ENCODE data around the gene BACH2. TPM values are rescaled to one million over a fixed set of nuclear protein-coding genes. Genes with fewer than 3 reads are reported as not detected.
"Not testable (repeated sequence)": the region's sequence is repeated elsewhere in the genome, so short reads cannot be mapped to it uniquely, and the experiment has no call there.

Gene BACH2
- total RNA-seq, 1 experiment from 2014 or later = 3.3 TPM

DNA sequence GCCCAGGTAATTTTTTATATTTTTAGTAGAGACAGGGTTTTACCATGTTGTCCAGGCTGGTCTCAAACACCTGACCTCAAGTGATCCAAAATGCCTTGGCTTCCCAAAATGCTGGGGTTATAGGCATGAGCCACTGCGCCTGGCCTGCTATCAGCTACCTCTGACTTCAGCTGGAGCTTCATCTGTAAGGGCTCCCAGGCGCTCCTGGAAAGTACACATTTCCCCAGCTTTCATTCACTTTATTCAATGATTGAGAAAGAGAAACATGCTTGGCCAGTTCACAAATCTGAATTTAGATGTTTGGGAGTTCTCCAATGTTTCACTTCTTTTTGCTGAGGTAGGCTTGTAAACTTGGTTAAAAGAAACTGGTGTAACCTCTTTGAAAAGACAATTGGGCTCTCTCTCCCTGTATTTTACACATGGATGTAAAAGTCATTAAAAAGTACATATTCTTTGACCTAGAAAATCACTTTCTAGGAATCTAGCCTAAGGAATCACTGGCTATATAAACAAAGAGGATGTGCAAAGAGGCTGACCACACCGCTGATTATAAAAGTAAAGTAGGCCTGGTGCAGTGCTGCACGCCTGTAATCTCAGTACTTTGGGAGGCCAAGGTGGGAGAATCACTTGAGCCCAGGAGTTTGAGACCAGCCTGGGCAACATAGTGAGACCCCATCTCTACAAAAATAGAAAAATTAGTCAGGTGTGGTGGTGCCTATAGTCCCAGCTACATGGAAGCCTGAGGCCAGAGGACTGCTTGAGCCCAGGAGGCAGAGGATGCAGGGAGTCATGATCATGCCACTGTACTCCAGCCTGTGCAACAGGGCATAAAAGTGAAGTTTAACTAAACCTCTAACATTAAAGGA is 128.9 kb downstream of the BACH2 start:
- Histone ChIP-seq H3K79me2 (ENCODE audit: insufficient read depth, low read length) (no peaks in the 10 kb centered on the region), H3K27me3 (ENCODE audit: insufficient read depth, low read length) (no peaks in the 10 kb centered on the region), H4K20me1 (ENCODE audit: insufficient read depth) (no peaks in the 10 kb centered on the region), H3K4me3 (replicated peaks in 1 of 2; ENCODE audit: low read depth in 1 of 2, low read length in 2 of 2) (no peak overlapping the region), H2AFZ (ENCODE audit: low read depth, low read length, poor library complexity, severe bottlenecking) (no peak overlapping the region), H3K4me2 (ENCODE audit: low read length) (no peak overlapping the region), H3K4me1 (ENCODE audit: control insufficient read depth in 1 of 2, insufficient read depth in 2 of 2, low read length in 2 of 2) (peaks cover 0 to 10% of the 10 kb centered on the region in 2 experiments; a peak in 1 of 4 replicates), H3K36me3 (ENCODE audit: control insufficient read depth in 1 of 2, insufficient read depth in 2 of 2, low read length in 2 of 2) (no peaks in the 10 kb centered on the region), H3K9me2 (ENCODE audit: insufficient read depth) (no peaks in the 10 kb centered on the region), H3K27ac (ENCODE audit: low read depth, low read length) (no peak overlapping the region), H3K9ac (ENCODE audit: low read length) (no peak overlapping the region), H3K9me3 (ENCODE audit: control insufficient read depth in 1 of 2, insufficient read depth in 1 of 2, low read depth in 1 of 2, low read length in 2 of 2) (no peaks in the 10 kb centered on the region)
- ATAC-seq = no peak
- ChIA-PET CTCF (no interaction called here), RAD21 (ENCODE audit: low non-redundant PET in 1 of 2, low total read pairs in 2 of 2, uncharacterized antibody in 2 of 2, unreplicated experiment in 2 of 2) (no interaction called here), POLR2A (no interaction called here)
- no TSS peak for BruUV-seq (replicated peaks)
- DNase-seq (ENCODE audit: low read depth, low spot score) = no peak
- TF ChIP-seq ZNF274 (IDR thresholded peaks at IDR 0.05; ENCODE audit: low read depth, low read length) (no peak), POLR2A (IDR thresholded peaks at IDR 0.05; ENCODE audit: borderline replicate concordance, extremely low read depth, insufficient read depth, insufficient read length) (no peak), SP1 (IDR thresholded peaks at IDR 0.05; ENCODE audit: low read depth) (no peak), SRF (IDR thresholded peaks at IDR 0.05; ENCODE audit: low read depth) (no peak), FOSL1 (IDR thresholded peaks at IDR 0.05; ENCODE audit: low read depth) (no peak), ELF1 (IDR thresholded peaks at IDR 0.05; ENCODE audit: borderline replicate concordance, low read depth) (no peak), JUND (IDR thresholded peaks at IDR 0.05) (no peak)
- TF ChIP-seq, protein P1, sequence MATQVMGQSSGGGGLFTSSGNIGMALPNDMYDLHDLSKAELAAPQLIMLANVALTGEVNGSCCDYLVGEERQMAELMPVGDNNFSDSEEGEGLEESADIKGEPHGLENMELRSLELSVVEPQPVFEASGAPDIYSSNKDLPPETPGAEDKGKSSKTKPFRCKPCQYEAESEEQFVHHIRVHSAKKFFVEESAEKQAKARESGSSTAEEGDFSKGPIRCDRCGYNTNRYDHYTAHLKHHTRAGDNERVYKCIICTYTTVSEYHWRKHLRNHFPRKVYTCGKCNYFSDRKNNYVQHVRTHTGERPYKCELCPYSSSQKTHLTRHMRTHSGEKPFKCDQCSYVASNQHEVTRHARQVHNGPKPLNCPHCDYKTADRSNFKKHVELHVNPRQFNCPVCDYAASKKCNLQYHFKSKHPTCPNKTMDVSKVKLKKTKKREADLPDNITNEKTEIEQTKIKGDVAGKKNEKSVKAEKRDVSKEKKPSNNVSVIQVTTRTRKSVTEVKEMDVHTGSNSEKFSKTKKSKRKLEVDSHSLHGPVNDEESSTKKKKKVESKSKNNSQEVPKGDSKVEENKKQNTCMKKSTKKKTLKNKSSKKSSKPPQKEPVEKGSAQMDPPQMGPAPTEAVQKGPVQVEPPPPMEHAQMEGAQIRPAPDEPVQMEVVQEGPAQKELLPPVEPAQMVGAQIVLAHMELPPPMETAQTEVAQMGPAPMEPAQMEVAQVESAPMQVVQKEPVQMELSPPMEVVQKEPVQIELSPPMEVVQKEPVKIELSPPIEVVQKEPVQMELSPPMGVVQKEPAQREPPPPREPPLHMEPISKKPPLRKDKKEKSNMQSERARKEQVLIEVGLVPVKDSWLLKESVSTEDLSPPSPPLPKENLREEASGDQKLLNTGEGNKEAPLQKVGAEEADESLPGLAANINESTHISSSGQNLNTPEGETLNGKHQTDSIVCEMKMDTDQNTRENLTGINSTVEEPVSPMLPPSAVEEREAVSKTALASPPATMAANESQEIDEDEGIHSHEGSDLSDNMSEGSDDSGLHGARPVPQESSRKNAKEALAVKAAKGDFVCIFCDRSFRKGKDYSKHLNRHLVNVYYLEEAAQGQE (IDR thresholded peaks at IDR 0.05; ENCODE audit: low read depth) = no peak
- TF ChIP-seq, protein P2, sequence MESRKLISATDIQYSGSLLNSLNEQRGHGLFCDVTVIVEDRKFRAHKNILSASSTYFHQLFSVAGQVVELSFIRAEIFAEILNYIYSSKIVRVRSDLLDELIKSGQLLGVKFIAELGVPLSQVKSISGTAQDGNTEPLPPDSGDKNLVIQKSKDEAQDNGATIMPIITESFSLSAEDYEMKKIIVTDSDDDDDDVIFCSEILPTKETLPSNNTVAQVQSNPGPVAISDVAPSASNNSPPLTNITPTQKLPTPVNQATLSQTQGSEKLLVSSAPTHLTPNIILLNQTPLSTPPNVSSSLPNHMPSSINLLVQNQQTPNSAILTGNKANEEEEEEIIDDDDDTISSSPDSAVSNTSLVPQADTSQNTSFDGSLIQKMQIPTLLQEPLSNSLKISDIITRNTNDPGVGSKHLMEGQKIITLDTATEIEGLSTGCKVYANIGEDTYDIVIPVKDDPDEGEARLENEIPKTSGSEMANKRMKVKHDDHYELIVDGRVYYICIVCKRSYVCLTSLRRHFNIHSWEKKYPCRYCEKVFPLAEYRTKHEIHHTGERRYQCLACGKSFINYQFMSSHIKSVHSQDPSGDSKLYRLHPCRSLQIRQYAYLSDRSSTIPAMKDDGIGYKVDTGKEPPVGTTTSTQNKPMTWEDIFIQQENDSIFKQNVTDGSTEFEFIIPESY (IDR thresholded peaks at IDR 0.05; ENCODE audit: extremely low read depth, insufficient replicate concordance, low read length) = no peak
- TF ChIP-seq, protein P3, sequence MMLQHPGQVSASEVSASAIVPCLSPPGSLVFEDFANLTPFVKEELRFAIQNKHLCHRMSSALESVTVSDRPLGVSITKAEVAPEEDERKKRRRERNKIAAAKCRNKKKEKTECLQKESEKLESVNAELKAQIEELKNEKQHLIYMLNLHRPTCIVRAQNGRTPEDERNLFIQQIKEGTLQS (IDR thresholded peaks at IDR 0.05) = no peak
- TF ChIP-seq, protein P4, sequence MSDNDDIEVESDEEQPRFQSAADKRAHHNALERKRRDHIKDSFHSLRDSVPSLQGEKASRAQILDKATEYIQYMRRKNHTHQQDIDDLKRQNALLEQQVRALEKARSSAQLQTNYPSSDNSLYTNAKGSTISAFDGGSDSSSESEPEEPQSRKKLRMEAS (IDR thresholded peaks at IDR 0.05) = no peak
- intact Hi-C loops (cut with micrococcal nuclease) = no loop called here

DNA sequence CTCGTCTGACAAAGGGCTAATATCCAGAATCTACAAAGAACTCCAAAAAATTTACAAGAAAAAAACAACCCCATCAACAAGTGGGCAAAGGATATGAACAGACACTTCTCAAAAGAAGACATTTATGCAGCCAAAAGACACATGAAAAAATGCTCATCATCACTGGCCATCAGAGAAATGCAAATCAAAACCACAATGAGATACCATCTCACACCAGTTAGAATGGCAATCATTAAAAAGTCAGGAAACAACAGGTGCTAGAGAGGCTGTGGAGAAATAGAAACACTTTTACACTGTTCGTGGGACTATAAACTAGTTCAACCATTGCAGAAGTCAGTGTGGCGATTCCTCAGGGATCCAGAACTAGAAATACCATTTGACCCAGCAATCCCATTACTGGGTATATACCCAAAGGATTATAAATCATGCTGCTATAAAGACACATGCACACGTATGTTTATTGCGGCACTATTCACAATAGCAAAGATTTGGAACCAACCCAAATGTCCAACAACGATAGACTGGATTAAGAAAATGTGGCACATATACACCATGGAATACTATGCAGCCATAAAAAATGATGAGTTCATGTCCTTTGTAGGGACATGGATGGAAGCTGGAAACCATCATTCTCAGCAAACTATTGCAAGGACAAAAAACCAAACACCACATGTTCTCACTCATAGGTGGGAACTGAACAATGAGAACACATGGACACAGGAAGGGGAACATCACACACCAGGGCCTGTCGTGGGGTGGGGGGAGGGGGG is 130.3 kb downstream of the BACH2 start:
- H3K9me3 ChIP-seq (ENCODE audit: control insufficient read depth in 1 of 2, insufficient read depth in 1 of 2, low read depth in 1 of 2, low read length in 2 of 2); H3K9me2 ChIP-seq (ENCODE audit: insufficient read depth); H3K36me3 ChIP-seq (ENCODE audit: control insufficient read depth in 1 of 2, insufficient read depth in 2 of 2, low read length in 2 of 2); ATAC-seq; H4K20me1 ChIP-seq (ENCODE audit: insufficient read depth); H2AFZ ChIP-seq (ENCODE audit: low read depth, low read length, poor library complexity, severe bottlenecking); CTCF ChIA-PET; POLR2A ChIA-PET; H3K4me3 ChIP-seq (replicated peaks in 1 of 2; ENCODE audit: low read depth in 1 of 2, low read length in 2 of 2); H3K27ac ChIP-seq (ENCODE audit: low read depth, low read length); DNase-seq (ENCODE audit: low read depth, low spot score); H3K9ac ChIP-seq (ENCODE audit: low read length); H3K79me2 ChIP-seq (ENCODE audit: insufficient read depth, low read length); H3K4me2 ChIP-seq (ENCODE audit: low read length); H3K4me1 ChIP-seq (ENCODE audit: control insufficient read depth in 1 of 2, insufficient read depth in 2 of 2, low read length in 2 of 2); BruUV-seq (replicated peaks); intact Hi-C loops (cut with micrococcal nuclease); H3K27me3 ChIP-seq (ENCODE audit: insufficient read depth, low read length); RAD21 ChIA-PET (ENCODE audit: low non-redundant PET in 1 of 2, low total read pairs in 2 of 2, uncharacterized antibody in 2 of 2, unreplicated experiment in 2 of 2): not testable (repeated sequence)

Measured in HCT116 (cell line).